ENCODE measurements around the gene RHAG.

Gene RHAG

DNA sequence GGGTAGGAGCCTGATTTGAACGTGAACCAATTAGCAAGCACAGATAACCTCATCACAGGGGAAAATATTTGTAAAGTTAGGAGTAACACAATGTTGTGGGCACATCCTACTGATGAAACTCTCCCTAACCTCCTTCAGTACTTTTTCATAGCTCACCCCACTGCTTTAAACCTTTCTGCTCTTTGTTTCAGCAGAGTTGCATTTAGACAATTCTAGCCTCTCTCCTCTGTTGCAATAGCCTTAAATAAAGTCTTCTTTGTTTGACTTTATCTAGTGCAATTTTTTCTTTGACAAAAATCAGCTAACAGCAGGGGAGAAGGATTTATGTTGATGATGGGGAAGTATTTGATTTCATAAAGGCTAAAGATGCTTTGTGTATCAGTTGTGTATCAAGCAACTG, 72.1 kb downstream of the RHAG start:
- DNase-seq (ENCODE audit: low read depth in 2 of 2) = no peak

DNA sequence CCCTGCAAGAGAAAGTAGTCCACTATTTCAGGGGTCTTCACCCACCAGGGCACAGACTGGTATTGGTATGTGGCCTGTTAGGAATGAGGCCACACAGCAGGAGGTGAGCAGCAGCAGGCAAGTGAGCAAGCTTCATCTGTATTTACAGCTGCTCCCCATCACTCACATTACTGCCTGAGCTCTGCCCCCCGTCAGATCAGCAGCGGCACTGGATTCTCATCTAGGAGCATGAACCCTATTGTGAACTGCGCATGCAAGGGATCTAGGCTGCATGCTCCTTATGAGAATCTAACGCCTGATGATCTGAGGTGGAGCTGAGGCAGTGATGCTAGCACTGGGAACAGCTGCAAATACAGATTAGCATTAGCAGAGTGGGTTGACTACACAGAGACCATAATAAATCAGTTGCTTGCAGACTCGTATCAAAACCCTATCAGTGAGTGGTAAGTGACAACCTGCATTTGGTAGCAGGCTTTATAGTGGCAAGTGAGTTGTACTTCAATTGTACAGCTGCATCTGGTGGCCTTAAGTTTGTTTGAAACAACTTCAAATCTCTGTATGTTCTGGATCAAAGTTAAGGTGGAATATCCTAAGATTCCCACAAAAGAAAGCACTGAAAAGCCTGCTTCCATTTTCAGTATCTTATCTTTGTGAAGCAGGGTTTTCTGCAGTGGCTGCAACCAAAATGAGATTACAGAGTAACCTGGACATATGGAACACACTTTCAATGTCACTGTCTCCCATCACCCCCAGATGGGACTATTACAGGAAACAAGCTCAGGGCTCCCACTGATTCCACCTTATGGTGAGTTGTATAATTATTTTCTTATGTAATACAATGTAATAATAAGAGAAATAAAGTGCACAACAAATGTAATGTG, 73.4 kb downstream of the RHAG start:
- no peak for DNase-seq (ENCODE audit: low read depth in 2 of 2)

DNA sequence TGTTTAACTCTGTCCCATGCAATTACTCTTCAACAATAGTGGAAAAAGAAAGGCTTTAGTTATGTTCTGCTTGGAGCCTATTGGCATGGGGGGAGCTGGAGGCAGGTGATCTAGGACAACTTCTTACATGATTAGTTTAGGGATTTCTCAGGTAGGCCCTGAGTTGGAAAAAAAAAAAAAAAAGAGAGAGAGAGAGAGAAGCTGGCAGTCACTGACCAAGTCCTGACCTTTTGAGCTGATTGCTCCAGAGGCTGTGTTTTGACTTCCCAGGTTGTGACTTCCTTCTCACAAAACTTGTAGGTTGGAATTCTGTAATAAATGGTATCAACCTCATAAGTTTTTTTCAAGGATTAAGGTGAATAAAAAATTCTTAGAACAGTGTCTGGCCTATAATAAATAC, 78.4 kb downstream of the RHAG start:
- no peak for DNase-seq (ENCODE audit: low read depth in 2 of 2)

DNA sequence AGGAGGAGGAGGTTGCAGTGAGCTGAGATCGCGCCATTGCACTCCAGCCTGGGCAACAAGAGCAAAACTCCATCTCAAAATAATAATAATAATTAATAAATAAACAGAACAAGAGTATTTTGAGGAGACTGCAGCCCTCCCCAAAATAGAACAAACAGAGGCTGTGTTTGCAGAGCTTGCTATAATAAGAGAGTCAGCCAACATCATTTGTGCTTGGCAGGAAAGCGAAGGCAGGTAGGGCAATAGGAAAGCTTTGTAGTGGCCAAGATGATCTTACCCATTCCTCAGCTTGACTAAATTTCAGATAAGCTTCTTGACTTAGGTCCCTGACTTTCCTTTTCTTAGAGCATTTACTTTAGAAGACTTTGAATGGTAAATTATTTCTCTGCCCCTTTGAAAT, 79.5 kb downstream of the RHAG start:
- DNase-seq (ENCODE audit: low read depth in 2 of 2) = no peak

DNA sequence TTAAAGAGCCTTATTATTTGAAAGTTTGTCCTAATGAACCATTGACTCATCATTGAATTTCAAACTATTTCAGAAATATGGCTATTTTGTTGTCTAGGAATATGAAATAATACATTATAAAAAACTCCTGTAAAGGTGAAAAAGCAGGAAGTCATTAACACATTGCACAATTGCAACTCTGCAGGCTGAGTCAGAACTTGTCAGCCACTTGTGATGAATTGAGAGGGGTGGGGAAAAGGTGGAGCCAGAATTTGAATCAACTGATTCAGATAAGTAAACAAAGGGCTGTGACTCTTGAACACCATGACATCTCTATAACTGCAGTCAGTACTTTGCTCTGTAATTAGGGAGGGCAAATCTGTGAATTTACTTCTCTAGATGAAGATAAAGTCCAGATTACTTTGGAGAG, 80.2 kb downstream of the RHAG start:
- DNase-seq (ENCODE audit: low read depth in 2 of 2) = no peak

DNA sequence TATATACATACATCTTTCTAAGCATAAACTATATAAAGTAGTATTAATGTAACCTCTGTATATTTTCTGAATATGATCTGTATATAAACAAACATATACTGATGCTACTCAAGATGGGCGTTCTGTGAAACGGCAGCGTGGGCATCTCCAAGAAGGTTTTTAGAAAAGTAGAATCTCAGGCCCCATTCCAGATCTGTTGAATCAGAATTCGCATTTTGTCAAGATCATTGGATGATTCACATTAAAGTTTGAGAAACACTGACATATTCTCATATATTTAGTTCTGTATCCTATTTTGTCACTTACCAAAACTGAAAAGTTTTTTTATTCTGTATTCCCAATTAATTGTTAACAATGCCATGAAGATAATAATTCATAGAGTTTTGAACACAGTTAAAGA, 80.7 kb downstream of the RHAG start:
- no peak for DNase-seq (ENCODE audit: low read depth in 2 of 2)
